GM12865 (cell line): ENCODE results near the gene KCNJ16.

Source experiments
- DNase-seq: peaks from one replicate; pipeline ENCODE4 v3.0.0; 2010; ENCODE audit warnings: low read depth
- H3K4me3 ChIP-seq: 2 replicates; pipeline ENCODE4 v1.5.1; 2011; ENCODE audit warnings: mild to moderate bottlenecking, low read depth, low read length, control low read depth
- TF ChIP-seq, protein P1 (sequence below): IDR thresholded peaks from 2 replicates; pipeline ENCODE4 v1.5.1; 2011; ENCODE audit warnings: low read length, control low read depth, low read depth, inconsistent platforms; ENCODE audit not compliant: insufficient read depth; ENCODE audit errors: missing control alignments

Gene KCNJ16

DNA sequence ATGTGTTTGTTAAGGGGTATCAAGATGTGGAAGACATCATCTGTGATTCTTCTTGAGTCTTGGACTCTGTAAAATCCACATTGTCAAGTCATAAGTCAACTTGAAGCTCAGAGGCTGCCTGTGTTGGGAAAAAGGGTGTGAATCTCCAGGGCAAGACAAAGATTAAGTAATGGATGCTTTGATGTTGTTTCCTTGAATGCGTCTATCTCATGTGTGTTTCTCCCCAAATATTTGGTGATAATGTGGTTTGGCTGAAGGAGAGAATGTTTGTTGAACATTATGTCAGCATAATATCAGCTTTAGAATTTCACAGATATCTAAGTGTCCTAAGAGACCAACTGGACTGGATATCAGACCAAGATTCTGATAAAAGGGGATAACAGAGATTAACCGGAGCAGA lies 24.1 kb upstream of the KCNJ16 start:
- TF ChIP-seq, protein P1, sequence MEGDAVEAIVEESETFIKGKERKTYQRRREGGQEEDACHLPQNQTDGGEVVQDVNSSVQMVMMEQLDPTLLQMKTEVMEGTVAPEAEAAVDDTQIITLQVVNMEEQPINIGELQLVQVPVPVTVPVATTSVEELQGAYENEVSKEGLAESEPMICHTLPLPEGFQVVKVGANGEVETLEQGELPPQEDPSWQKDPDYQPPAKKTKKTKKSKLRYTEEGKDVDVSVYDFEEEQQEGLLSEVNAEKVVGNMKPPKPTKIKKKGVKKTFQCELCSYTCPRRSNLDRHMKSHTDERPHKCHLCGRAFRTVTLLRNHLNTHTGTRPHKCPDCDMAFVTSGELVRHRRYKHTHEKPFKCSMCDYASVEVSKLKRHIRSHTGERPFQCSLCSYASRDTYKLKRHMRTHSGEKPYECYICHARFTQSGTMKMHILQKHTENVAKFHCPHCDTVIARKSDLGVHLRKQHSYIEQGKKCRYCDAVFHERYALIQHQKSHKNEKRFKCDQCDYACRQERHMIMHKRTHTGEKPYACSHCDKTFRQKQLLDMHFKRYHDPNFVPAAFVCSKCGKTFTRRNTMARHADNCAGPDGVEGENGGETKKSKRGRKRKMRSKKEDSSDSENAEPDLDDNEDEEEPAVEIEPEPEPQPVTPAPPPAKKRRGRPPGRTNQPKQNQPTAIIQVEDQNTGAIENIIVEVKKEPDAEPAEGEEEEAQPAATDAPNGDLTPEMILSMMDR: no peak
- DNase-seq: no peak

DNA sequence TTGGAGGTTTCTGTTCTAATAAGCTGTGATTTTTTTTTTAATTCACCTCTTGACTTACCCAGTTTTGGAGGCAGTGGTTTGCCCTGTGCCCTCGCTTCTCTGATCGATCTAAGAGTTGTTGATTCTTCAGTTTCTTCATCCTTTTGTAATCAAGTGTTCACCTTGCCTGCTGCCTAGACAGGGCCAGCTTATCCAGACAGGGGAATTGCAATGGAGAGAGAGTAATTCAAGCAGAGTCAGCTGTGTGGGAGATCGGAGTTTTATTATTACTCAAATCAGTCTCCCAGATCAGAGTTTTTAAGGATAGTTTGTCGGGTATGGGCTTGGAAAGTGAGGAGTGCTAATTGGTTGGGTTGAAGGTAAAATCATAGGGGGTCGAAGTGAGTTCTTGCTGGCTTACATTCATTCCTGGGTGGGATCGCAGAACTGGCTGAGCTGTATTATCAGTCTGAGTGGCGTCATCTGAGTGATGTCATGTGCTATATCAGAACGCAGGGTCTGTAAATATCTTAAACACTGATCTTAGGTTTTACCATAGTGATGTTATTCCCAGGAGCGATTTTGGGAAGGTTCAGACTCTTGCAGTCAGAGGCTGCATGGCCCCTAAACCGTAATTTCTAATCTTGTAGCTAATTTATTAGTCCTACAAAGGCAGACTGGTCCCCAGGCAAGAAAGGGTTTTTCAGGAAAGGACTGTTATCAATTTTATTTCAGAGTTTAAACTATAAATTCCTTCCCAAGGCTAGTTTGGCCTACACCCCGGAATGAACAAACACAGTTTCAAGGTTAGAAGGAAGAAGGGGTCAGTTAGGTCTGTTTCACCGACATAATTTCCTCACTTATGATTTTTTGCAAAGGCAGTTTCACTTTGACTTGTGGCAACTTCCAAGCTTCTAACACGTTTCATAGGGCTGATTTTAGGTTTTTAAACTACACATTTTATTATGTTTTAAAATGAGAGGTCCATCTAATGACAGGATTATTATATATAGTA lies 21.5 kb upstream of the KCNJ16 start:
- no peak overlapping the region for H3K4me3 ChIP-seq
- TF ChIP-seq, protein P1: no peak
- no peak for DNase-seq

More for the DNA sequence above, 24.1 kb upstream of the KCNJ16 start:
- no peak overlapping the region for H3K4me3 ChIP-seq

DNA sequence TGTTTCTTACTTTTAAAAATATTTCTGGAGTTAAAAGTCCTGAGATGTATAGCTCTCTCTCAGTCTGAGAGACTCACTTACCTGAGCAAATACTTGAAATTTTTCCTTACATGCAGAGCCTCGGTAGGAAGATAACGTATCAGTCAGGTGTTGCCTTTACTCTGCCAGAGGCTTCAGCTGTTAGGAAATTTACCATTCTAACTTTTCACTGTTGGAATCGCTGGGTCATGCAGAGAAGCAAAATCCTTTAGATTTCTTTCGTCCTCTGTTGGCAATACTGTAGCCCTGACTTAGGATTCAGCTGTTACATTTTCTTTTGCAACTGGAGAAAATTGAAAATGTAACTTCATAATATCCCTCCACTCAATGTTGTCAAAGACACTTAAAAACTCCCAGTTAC lies 20.0 kb upstream of the KCNJ16 start:
- DNase-seq: no peak
- H3K4me3 ChIP-seq: no peak overlapping the region
- TF ChIP-seq, protein P1: no peak

DNA sequence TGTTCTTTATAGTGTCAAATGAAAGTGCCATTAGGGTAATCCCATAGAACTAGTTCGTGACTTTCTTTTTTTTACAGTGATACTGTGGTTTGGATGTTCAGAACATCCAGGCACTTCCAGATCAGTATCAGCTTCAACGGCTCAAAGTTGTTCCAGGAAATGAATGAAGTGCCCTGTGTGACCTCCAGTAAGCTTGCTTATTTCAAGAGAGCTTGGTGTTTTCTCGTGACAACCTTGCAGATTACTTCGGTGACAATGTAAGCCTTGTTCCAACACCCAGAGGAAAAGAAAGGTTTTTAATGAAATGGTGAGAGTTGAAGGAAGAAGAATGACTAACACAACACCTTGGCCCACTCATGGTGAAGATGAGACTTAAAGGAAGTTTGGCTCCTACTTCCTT lies 16.0 kb upstream of the KCNJ16 start:
- TF ChIP-seq, protein P1: no peak
- no peak for DNase-seq
- H3K4me3 ChIP-seq: no peak overlapping the region

DNA sequence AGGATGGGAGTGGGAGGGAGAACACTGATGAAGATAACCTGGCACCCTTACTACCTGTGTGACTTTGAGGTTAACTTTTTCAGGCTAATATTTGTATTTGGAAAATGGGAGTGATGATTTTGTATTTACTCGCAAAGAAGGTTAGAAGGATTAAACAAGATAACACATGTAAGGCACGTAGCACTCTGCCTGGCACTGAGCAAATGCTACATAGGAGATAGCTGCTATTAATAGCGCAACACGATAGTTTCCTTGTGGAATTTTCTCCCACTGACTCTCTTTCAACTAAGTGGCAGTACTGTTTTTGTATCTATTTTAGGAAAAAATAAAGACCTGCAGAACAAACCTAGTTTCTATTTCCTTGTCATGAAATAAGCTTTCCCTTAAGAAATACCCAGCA lies 15.4 kb upstream of the KCNJ16 start:
- TF ChIP-seq, protein P1: no peak
- DNase-seq: no peak

DNA sequence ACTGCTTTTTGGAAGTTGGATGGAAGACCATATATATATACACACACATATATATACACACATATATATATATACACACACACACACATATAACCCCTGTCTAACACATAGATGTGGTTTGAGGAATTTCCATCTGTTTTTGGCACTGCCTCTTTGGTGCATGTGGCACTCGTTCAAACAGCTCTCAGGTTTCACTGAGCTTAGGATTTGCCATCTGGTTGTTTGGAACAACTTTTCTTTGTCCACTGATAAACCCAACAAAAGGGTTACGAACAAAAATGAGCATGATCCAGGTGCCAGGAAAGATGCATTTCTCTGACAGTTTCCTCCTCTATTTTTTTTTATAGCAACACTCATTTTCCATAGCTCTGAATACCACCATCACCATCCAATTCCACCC lies 14.6 kb upstream of the KCNJ16 start:
- H3K4me3 ChIP-seq: no peak overlapping the region
- TF ChIP-seq, protein P1: no peak
- DNase-seq: no peak

More for the DNA sequence above, 15.4 kb upstream of the KCNJ16 start:
- H3K4me3 ChIP-seq: no peak overlapping the region
